Neural progenitor cell (in vitro differentiated cells): Measurements from ENCODE around the gene RNU7-1. TPM values are rescaled to one million over a fixed set of nuclear protein-coding genes. Genes with fewer than 3 reads are reported as not detected.
A peak's percentile ranks its signal among the peaks of the same experiment; 100 is the strongest.

Source experiments
- DNase-seq: peaks from one replicate; pipeline ENCODE4 v3.0.0-alpha.2; 2016; ENCODE audit warnings: low spot score
- H2AFZ ChIP-seq: fragments of 200-600 bp; sonication (generic); replicated peaks from 2 replicates; pipeline ENCODE4 v1.6.1; 2016; ENCODE audit warnings: antibody characterized with exemption
- H3F3A ChIP-seq: fragments of 200-600 bp; sonication (generic); 2 replicates; pipeline ENCODE4 v1.6.1; 2016; ENCODE audit warnings: antibody characterized with exemption, low read depth
- H3K27ac ChIP-seq: fragments of 200-600 bp; sonication (generic); 2 replicates; pipeline ENCODE4 v1.5.1; 2016; ENCODE audit warnings: mild to moderate bottlenecking
- H3K27me3 ChIP-seq: fragments of 200-600 bp; sonication (generic); 2 replicates; pipeline ENCODE4 v1.6.1; 2016; ENCODE audit warnings: mild to moderate bottlenecking, moderate library complexity
- H3K36me3 ChIP-seq: fragments of 200-600 bp; sonication (generic); 2 replicates; pipeline ENCODE4 v1.5.1; 2016
- H3K4me1 ChIP-seq: fragments of 200-600 bp; sonication (generic); 2 replicates; pipeline ENCODE4 v1.6.1; 2016; ENCODE audit warnings: mixed run types
- H3K4me2 ChIP-seq: fragments of 200-600 bp; sonication (generic); 2 replicates; pipeline ENCODE4 v1.6.1; 2016
- H3K4me3 ChIP-seq: fragments of 200-600 bp; sonication (generic); 2 replicates; pipeline ENCODE4 v1.5.1; 2016
- H3K79me2 ChIP-seq: fragments of 200-600 bp; sonication (generic); 2 replicates; pipeline ENCODE4 v1.6.1; 2016; ENCODE audit warnings: low read depth
- H3K9ac ChIP-seq: fragments of 200-600 bp; sonication (generic); 2 replicates; pipeline ENCODE4 v1.6.1; 2016
- H3K9me3 ChIP-seq: fragments of 200-600 bp; sonication (generic); 2 replicates; pipeline ENCODE4 v1.5.1; 2016; ENCODE audit warnings: low read depth
- H4K20me1 ChIP-seq: fragments of 200-600 bp; sonication (generic); 2 replicates; pipeline ENCODE4 v1.6.1; 2016; ENCODE audit warnings: low read depth
- H3K27ac Mint-ChIP-seq: 3 replicates; pipeline ENCODE4 v1.8.0; 2021; ENCODE audit warnings: mixed read lengths
- H3K27me3 Mint-ChIP-seq: 2 replicates; pipeline ENCODE4 v1.8.0; 2022; ENCODE audit warnings: low read depth, mild to moderate bottlenecking, inconsistent platforms, moderate library complexity, mixed read lengths; ENCODE audit not compliant: insufficient read depth
- H3K36me3 Mint-ChIP-seq: 3 replicates; pipeline ENCODE4 v1.8.0; 2021; ENCODE audit warnings: mixed read lengths
- H3K4me1 Mint-ChIP-seq: 3 replicates; pipeline ENCODE4 v1.8.0; 2021; ENCODE audit warnings: mixed read lengths
- H3K4me3 Mint-ChIP-seq: 3 replicates; pipeline ENCODE4 v1.8.0; 2021; ENCODE audit warnings: mild to moderate bottlenecking, moderate library complexity, mixed read lengths
- H3K9me3 Mint-ChIP-seq: 3 replicates; pipeline ENCODE4 v1.8.0; 2020; ENCODE audit warnings: mixed read lengths
- CTCF ChIP-seq: fragments of 200-600 bp; sonication (generic); IDR thresholded peaks from 2 replicates; pipeline ENCODE4 v1.5.1; 2017; ENCODE audit warnings: antibody characterized with exemption, mild to moderate bottlenecking
- EZH2 ChIP-seq: fragments of 200-600 bp; sonication (generic); IDR thresholded peaks from 2 replicates; pipeline ENCODE4 v1.6.1; 2017; ENCODE audit warnings: antibody characterized with exemption, mild to moderate bottlenecking, moderate library complexity
- EZH2phosphoT487 ChIP-seq: fragments of 200-600 bp; sonication (generic); IDR thresholded peaks from 2 replicates; pipeline ENCODE4 v1.6.1; 2017; ENCODE audit warnings: antibody characterized with exemption
- total RNA-seq: library from RNA; depleted of rRNA; stranded (reverse); fragments of >200 nt; gene quantifications from 2 replicates; pipeline ENCODE4 v1.2.3, GENCODE V29; 2015; ENCODE audit warnings: low replicate concordance

Gene RNU7-1
- total RNA-seq, 1 donor from 2014 or later = not detected

GRCh38 chr12:6899427-6899826 lies 44.2 kb upstream of the RNU7-1 start:
- H3K4me1 Mint-ChIP-seq = peaks cover 22% of the 10 kb centered on the region
- Histone ChIP-seq H4K20me1 (no peaks in the 10 kb centered on the region), H3K27me3 (no peaks in the 10 kb centered on the region), H3K79me2 (no peaks in the 10 kb centered on the region), H3F3A (peaks cover 12% of the 10 kb centered on the region), H3K27ac (no peak overlapping the region), H3K9me3 (no peaks in the 10 kb centered on the region), H3K4me3 (no peak overlapping the region), H3K4me1 (peaks cover 20% of the 10 kb centered on the region), H3K4me2 (no peak overlapping the region), H2AFZ (no peak overlapping the region), H3K36me3 (no peaks in the 10 kb centered on the region), H3K9ac (no peak overlapping the region)
- no peak overlapping the region for H3K27ac Mint-ChIP-seq
- H3K9me3 Mint-ChIP-seq = peaks cover 3% of the 10 kb centered on the region
- H3K27me3 Mint-ChIP-seq = peaks cover 6% of the 10 kb centered on the region
- no peak overlapping the region for H3K4me3 Mint-ChIP-seq
- no peak for DNase-seq
- TF ChIP-seq CTCF = no peak
- TF ChIP-seq EZH2phosphoT487 = no peak
- no peak for TF ChIP-seq EZH2
- H3K36me3 Mint-ChIP-seq = peaks cover 1% of the 10 kb centered on the region

- no peak overlapping the region for H3K4me3 ChIP-seq
- Mint-ChIP-seq H3K9me3 (peaks cover 3% of the 10 kb centered on the region), H3K36me3 (peaks cover 1% of the 10 kb centered on the region), H3K4me3 (no peak overlapping the region), H3K27ac (no peak overlapping the region), H3K27me3 (peaks cover 6% of the 10 kb centered on the region), H3K4me1 (peaks cover 22% of the 10 kb centered on the region)
- DNase-seq = no peak
- H3K9me3 ChIP-seq = no peaks in the 10 kb centered on the region
- H3F3A ChIP-seq = peaks cover 15% of the 10 kb centered on the region
- H3K4me2 ChIP-seq = no peak overlapping the region
- H3K27me3 ChIP-seq = no peaks in the 10 kb centered on the region
- no peaks in the 10 kb centered on the region for H3K36me3 ChIP-seq
- H4K20me1 ChIP-seq = no peaks in the 10 kb centered on the region
- H3K27ac ChIP-seq = no peak overlapping the region
- no peaks in the 10 kb centered on the region for H3K79me2 ChIP-seq
- no peak overlapping the region for H2AFZ ChIP-seq
- H3K4me1 ChIP-seq = peaks cover 21% of the 10 kb centered on the region
- H3K9ac ChIP-seq = no peak overlapping the region
- no peak for TF ChIP-seq CTCF
- TF ChIP-seq EZH2phosphoT487 = no peak
- no peak for TF ChIP-seq EZH2
Measured at GRCh38 chr12:6899837-6900519, 43.6 kb upstream of the RNU7-1 start.

- Mint-ChIP-seq H3K4me3 (peak overlapping the region; percentile 36), H3K9me3 (peaks cover 3% of the 10 kb centered on the region), H3K27me3 (peaks cover 6% of the 10 kb centered on the region), H3K27ac (peak overlapping the region; percentile 12), H3K36me3 (peaks cover 1% of the 10 kb centered on the region), H3K4me1 (peaks cover 22% of the 10 kb centered on the region)
- H3K27me3 ChIP-seq = no peaks in the 10 kb centered on the region
- DNase-seq = no peak
- H3K9me3 ChIP-seq = no peaks in the 10 kb centered on the region
- H3K4me1 ChIP-seq = peaks cover 28% of the 10 kb centered on the region
- H3K4me2 ChIP-seq = no peak overlapping the region
- no peak for TF ChIP-seq EZH2phosphoT487
- TF ChIP-seq EZH2 = no peak
- no peak for TF ChIP-seq CTCF
- no peak overlapping the region for H3K9ac ChIP-seq
- peaks cover 20% of the 10 kb centered on the region for H3F3A ChIP-seq
- no peaks in the 10 kb centered on the region for H3K79me2 ChIP-seq
- no peaks in the 10 kb centered on the region for H3K36me3 ChIP-seq
- H4K20me1 ChIP-seq = no peaks in the 10 kb centered on the region
- no peak overlapping the region for H3K4me3 ChIP-seq
- H2AFZ ChIP-seq = no peak overlapping the region
- H3K27ac ChIP-seq = no peak overlapping the region
Measured at GRCh38 chr12:6902448-6902847, 41.2 kb upstream of the RNU7-1 start.
